GM12878 (cell line): ENCODE measurements around the gene TBC1D22B. TPM values are rescaled to one million over a fixed set of nuclear protein-coding genes. Genes with fewer than 3 reads are reported as not detected.

Experiments used
- E4F1 ChIP-seq: fragments of 450-650 bp; IDR thresholded peaks from 2 replicates; pipeline ENCODE4 v1.6.1; 2018; ENCODE audit warnings: borderline replicate concordance, mild to moderate bottlenecking; ENCODE audit not compliant: partially characterized antibody
- HSF1 ChIP-seq: fragments of 150-350 bp; IDR thresholded peaks from 2 replicates; pipeline ENCODE4 v1.6.1; 2014; ENCODE audit warnings: mild to moderate bottlenecking, low read depth, low read length
- NFIC ChIP-seq: IDR thresholded peaks from 2 replicates; pipeline ENCODE4 v1.6.1; 2012; ENCODE audit warnings: low read depth, mild to moderate bottlenecking, inconsistent platforms, low read length, moderate library complexity
- NR2C1 ChIP-seq: fragments of 450-650 bp; IDR thresholded peaks from 2 replicates; pipeline ENCODE4 v1.6.1; 2017; ENCODE audit warnings: antibody characterized with exemption, mild to moderate bottlenecking, moderate library complexity
- RUNX3 ChIP-seq: IDR thresholded peaks from 2 replicates; pipeline ENCODE4 v1.6.1; 2012; ENCODE audit warnings: low read length, inconsistent platforms
- polyA plus RNA-seq, 11 experiments: library from polyadenylated mRNA; depleted of rRNA in 4 of 11; unstranded in 6 of 11; stranded (reverse) in 5 of 11; fragments of >200 nt; fragmentation: Nextera tagmentation in 4 of 11; fragmentation: Illumina TruSeq in 1 of 11; extraction: Ambion mirVana in 4 of 11; extraction: Trizol in 1 of 11; gene quantifications; 1 replicate in 1 of 11; 2 replicates in 10 of 11; pipeline versions ENCODE4 v1.2.1 to v1.2.3, GENCODE V29; 2011 to 2016; ENCODE audit warnings: inconsistent platforms in 2 of 11, missing spikeins in 2 of 11, low read depth in 1 of 11
- total RNA-seq, 4 experiments: library from RNA; depleted of rRNA in 3 of 4; stranded (reverse); fragments of >200 nt in 3 of 4; fragmentation: Illumina TruSeq in 1 of 4; extraction: Trizol in 1 of 4; gene quantifications; 2 replicates each; pipeline versions ENCODE4 v1.2.1 to v1.2.3, GENCODE V29; 2013 to 2021
- TF ChIP-seq, protein P1 (sequence below): IDR thresholded peaks from 2 replicates; pipeline ENCODE4 v1.6.1; 2012; ENCODE audit warnings: low read depth, low read length, improper control_type of control experiment
- TF ChIP-seq, protein P2 (sequence below): fragments of 450-650 bp; IDR thresholded peaks from 2 replicates; pipeline ENCODE4 v1.6.1; 2016; ENCODE audit warnings: mild to moderate bottlenecking

TBC1D22B gene
- total and polyA plus RNA-seq, 10 of the 15 experiments (the other 5 are each of a cell fraction or from before 2014, with no cell fraction given): 3.4 to 18.7 (median 14.1) TPM

GRCh38 chr6:37225350-37226169 lies 32.0 kb upstream of the TBC1D22B start (continued):
- TF ChIP-seq NR2C1 (no peak), NFIC (no peak), E4F1 (no peak), RUNX3 (no peak), HSF1 (no peak)
- TF ChIP-seq, protein P1, sequence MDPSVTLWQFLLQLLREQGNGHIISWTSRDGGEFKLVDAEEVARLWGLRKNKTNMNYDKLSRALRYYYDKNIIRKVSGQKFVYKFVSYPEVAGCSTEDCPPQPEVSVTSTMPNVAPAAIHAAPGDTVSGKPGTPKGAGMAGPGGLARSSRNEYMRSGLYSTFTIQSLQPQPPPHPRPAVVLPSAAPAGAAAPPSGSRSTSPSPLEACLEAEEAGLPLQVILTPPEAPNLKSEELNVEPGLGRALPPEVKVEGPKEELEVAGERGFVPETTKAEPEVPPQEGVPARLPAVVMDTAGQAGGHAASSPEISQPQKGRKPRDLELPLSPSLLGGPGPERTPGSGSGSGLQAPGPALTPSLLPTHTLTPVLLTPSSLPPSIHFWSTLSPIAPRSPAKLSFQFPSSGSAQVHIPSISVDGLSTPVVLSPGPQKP: no peak
- TF ChIP-seq, protein P2, sequence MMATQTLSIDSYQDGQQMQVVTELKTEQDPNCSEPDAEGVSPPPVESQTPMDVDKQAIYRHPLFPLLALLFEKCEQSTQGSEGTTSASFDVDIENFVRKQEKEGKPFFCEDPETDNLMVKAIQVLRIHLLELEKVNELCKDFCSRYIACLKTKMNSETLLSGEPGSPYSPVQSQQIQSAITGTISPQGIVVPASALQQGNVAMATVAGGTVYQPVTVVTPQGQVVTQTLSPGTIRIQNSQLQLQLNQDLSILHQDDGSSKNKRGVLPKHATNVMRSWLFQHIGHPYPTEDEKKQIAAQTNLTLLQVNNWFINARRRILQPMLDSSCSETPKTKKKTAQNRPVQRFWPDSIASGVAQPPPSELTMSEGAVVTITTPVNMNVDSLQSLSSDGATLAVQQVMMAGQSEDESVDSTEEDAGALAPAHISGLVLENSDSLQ: no peak
